WTC11 (cell line): ENCODE measurements around the gene AKAP10. TPM values are rescaled to one million over a fixed set of nuclear protein-coding genes. Genes with fewer than 3 reads are reported as not detected.

ENCODE experiments used
- ATAC-seq: fragments of 200-7000 bp; cut with Tn5 transposase; 2 replicates; pipeline ENCODE4 v1.10.0; 2021; ENCODE audit warnings: mild to moderate bottlenecking, moderate library complexity
- CTCF ChIA-PET: fragments of 300-600 bp; sonication (Branson Sonifier 250); formaldehyde crosslinking; loops from one replicate; lab custom pipeline; 2021; ENCODE audit warnings: antibody characterized with exemption; lab: Charles Lee
- POLR2A ChIA-PET: fragments of 350-600 bp; sonication (Branson Sonifier 250); formaldehyde crosslinking; loops from one replicate; lab custom pipeline; 2021; ENCODE audit warnings: antibody characterized with exemption; lab: Charles Lee
- DNase-seq: peaks from one replicate; pipeline ENCODE4 v3.0.0; 2021; ENCODE audit warnings: low spot score
- H3K27ac Mint-ChIP-seq: 2 replicates; pipeline ENCODE4 v1.8.0; 2021; ENCODE audit warnings: mixed read lengths
- H3K27me3 Mint-ChIP-seq: 2 replicates; pipeline ENCODE4 v1.8.0; 2021; ENCODE audit warnings: low read depth, mild to moderate bottlenecking, moderate library complexity, mixed read lengths
- H3K36me3 Mint-ChIP-seq: 2 replicates; pipeline ENCODE4 v1.8.0; 2021; ENCODE audit warnings: mixed read lengths
- H3K4me1 Mint-ChIP-seq: 2 replicates; pipeline ENCODE4 v1.8.0; 2022; ENCODE audit warnings: mixed read lengths
- H3K4me3 Mint-ChIP-seq: 2 replicates; pipeline ENCODE4 v1.8.0; 2021; ENCODE audit warnings: mild to moderate bottlenecking, moderate library complexity, mixed read lengths
- H3K9me3 Mint-ChIP-seq: 2 replicates; pipeline ENCODE4 v1.8.0; 2021; ENCODE audit warnings: mixed read lengths
- ATF1 ChIP-seq: sonication (generic); formaldehyde crosslinking; IDR thresholded peaks from 2 replicates; pipeline ENCODE4 v1.8.1; 2023; ENCODE audit warnings: mild to moderate bottlenecking, moderate library complexity, missing genetic modification reagents
- CREM ChIP-seq: sonication (generic); formaldehyde crosslinking; IDR thresholded peaks from 2 replicates; pipeline ENCODE4 v1.8.1; 2022; ENCODE audit warnings: mild to moderate bottlenecking, missing genetic modification reagents, moderate library complexity
- EMX1 ChIP-seq: fragments of 250-450 bp; sonication (Bioruptor Pico); IDR thresholded peaks from 2 replicates; pipeline ENCODE4 v1.8.0; 2021; ENCODE audit warnings: mild to moderate bottlenecking
- FOXK1 ChIP-seq: sonication (generic); formaldehyde crosslinking; IDR thresholded peaks from 2 replicates; pipeline ENCODE4 v1.8.0; 2022; ENCODE audit warnings: mild to moderate bottlenecking, moderate library complexity, missing genetic modification reagents
- FOXP1 ChIP-seq: sonication (generic); formaldehyde crosslinking; IDR thresholded peaks from 2 replicates; pipeline ENCODE4 v1.8.0; 2022; ENCODE audit warnings: missing genetic modification reagents, mild to moderate bottlenecking, moderate library complexity, borderline replicate concordance
- GABPB1 ChIP-seq: sonication (generic); formaldehyde crosslinking; IDR thresholded peaks from 2 replicates; pipeline ENCODE4 v1.8.1; 2023; ENCODE audit warnings: mild to moderate bottlenecking, missing genetic modification reagents
- GTF2I ChIP-seq: fragments of 250-450 bp; sonication (Bioruptor Pico); conservative IDR thresholded peaks from 2 replicates; pipeline ENCODE4 v1.4.0; 2021; ENCODE audit warnings: mild to moderate bottlenecking
- JUN ChIP-seq: sonication (generic); formaldehyde crosslinking; IDR thresholded peaks from 2 replicates; pipeline ENCODE4 v1.8.0; 2023; ENCODE audit warnings: mild to moderate bottlenecking, missing genetic modification reagents
- MAX ChIP-seq: sonication (generic); formaldehyde crosslinking; IDR thresholded peaks from 2 replicates; pipeline ENCODE4 v1.8.0; 2022; ENCODE audit warnings: mild to moderate bottlenecking, missing genetic modification reagents
- NFE2L1 ChIP-seq: sonication (generic); formaldehyde crosslinking; IDR thresholded peaks from 2 replicates; pipeline ENCODE4 v1.8.1; 2023; ENCODE audit warnings: missing genetic modification reagents
- OVOL2 ChIP-seq: fragments of 250-450 bp; sonication (Bioruptor Pico); IDR thresholded peaks from 2 replicates; pipeline ENCODE4 v1.9.0; 2021; ENCODE audit warnings: mild to moderate bottlenecking, borderline replicate concordance
- RORB ChIP-seq: fragments of 250-450 bp; sonication (Bioruptor Pico); IDR thresholded peaks from 2 replicates; pipeline ENCODE4 v1.9.0; 2021; ENCODE audit warnings: mild to moderate bottlenecking
- TEAD4 ChIP-seq: sonication (generic); formaldehyde crosslinking; IDR thresholded peaks from 2 replicates; pipeline ENCODE4 v1.8.0; 2022; ENCODE audit warnings: mild to moderate bottlenecking, missing genetic modification reagents
- USF2 ChIP-seq: sonication (generic); formaldehyde crosslinking; IDR thresholded peaks from 2 replicates; pipeline ENCODE4 v1.8.1; 2023; ENCODE audit warnings: mild to moderate bottlenecking, missing genetic modification reagents, moderate library complexity
- ZBTB21 ChIP-seq: sonication (generic); formaldehyde crosslinking; IDR thresholded peaks from 2 replicates; pipeline ENCODE4 v1.8.1; 2023; ENCODE audit warnings: mild to moderate bottlenecking, missing genetic modification reagents, borderline replicate concordance
- ZNF232 ChIP-seq: sonication (generic); formaldehyde crosslinking; IDR thresholded peaks from 2 replicates; pipeline ENCODE4 v1.8.0; 2022; ENCODE audit warnings: mild to moderate bottlenecking, missing genetic modification reagents
- total RNA-seq: library from RNA; stranded (reverse); gene quantifications from 3 replicates; pipeline ENCODE4 v1.2.3, GENCODE V29; 2021
- TF ChIP-seq, protein P1 (sequence below): sonication (generic); formaldehyde crosslinking; IDR thresholded peaks from 2 replicates; pipeline ENCODE4 v1.8.1; 2023; ENCODE audit warnings: mild to moderate bottlenecking, missing genetic modification reagents, borderline replicate concordance
- TF ChIP-seq, protein P2 (sequence below): sonication (generic); formaldehyde crosslinking; conservative IDR thresholded peaks from 2 replicates; pipeline ENCODE4 v1.8.1; 2022; ENCODE audit warnings: mild to moderate bottlenecking, missing genetic modification reagents
- TF ChIP-seq, protein P3 (sequence below): sonication (generic); formaldehyde crosslinking; IDR thresholded peaks from 2 replicates; pipeline ENCODE4 v1.8.1; 2023; ENCODE audit warnings: mild to moderate bottlenecking, missing genetic modification reagents

AKAP10 gene
- total RNA-seq, 1 experiment from 2014 or later = 29.9 TPM

- TF ChIP-seq, protein P1, sequence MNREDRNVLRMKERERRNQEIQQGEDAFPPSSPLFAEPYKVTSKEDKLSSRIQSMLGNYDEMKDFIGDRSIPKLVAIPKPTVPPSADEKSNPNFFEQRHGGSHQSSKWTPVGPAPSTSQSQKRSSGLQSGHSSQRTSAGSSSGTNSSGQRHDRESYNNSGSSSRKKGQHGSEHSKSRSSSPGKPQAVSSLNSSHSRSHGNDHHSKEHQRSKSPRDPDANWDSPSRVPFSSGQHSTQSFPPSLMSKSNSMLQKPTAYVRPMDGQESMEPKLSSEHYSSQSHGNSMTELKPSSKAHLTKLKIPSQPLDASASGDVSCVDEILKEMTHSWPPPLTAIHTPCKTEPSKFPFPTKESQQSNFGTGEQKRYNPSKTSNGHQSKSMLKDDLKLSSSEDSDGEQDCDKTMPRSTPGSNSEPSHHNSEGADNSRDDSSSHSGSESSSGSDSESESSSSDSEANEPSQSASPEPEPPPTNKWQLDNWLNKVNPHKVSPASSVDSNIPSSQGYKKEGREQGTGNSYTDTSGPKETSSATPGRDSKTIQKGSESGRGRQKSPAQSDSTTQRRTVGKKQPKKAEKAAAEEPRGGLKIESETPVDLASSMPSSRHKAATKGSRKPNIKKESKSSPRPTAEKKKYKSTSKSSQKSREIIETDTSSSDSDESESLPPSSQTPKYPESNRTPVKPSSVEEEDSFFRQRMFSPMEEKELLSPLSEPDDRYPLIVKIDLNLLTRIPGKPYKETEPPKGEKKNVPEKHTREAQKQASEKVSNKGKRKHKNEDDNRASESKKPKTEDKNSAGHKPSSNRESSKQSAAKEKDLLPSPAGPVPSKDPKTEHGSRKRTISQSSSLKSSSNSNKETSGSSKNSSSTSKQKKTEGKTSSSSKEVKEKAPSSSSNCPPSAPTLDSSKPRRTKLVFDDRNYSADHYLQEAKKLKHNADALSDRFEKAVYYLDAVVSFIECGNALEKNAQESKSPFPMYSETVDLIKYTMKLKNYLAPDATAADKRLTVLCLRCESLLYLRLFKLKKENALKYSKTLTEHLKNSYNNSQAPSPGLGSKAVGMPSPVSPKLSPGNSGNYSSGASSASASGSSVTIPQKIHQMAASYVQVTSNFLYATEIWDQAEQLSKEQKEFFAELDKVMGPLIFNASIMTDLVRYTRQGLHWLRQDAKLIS (CRISPR knock-in tag) = no peak
- TF ChIP-seq, all 79 proteins: peak for 0
Measured at GRCh38 chr17:19897903-19898302, 79.7 kb downstream of the AKAP10 start (continued).

DNA sequence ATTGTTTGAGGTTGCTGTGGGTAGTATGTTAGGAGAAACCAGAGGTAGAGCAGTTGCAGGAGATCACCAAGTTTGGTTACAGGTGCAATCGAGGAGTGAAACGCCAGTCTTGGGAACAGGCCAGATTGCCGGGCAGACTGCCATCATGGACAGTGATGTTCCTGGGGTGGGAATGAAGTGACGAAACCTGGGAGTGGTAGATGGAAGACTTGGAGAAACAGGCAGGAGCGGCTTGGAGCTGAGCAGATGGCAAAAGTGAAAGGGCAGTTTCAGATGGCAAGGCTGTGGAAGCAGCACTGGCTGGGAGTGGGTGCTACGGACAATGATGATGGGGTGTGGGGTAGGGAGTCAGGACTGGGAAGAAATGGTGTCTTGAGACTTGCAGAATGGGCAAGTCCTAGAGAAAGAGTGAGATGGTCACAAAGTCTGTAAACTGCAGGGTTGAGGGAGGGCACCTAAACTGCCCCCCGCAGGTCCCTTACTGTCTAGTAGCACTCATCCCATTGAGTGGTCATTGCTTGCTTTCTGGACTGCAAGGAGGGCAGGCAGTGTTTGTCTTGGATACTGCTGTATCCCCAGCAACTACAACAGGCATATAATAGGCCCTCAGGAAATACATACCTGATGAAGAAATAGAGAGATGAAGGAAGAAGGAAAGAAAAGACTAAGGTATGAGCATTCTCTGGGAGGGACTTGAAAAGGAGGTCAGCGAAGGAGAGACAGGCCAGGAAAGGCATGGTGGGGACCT is 80.4 kb downstream of the AKAP10 start:
- ChIA-PET CTCF (no interaction called here), POLR2A (no interaction called here)
- no peak for DNase-seq
- Mint-ChIP-seq H3K4me3 (no peak overlapping the region), H3K27me3 (no peaks in the 10 kb centered on the region), H3K36me3 (peaks cover 5% of the 10 kb centered on the region; the same call in 1 of the 2 replicates), H3K9me3 (no peaks in the 10 kb centered on the region), H3K4me1 (peaks cover 6% of the 10 kb centered on the region), H3K27ac (peak overlapping the region; percentile 8; the same call in 1 of the 2 replicates)
- ATAC-seq = no peak; the same call in 1 of the 2 replicates
- TF ChIP-seq ATF1 (CRISPR knock-in tag) (no peak), EMX1 (CRISPR knock-in tag) (no peak), GTF2I (CRISPR knock-in tag) (no peak), MAX (CRISPR knock-in tag) (no peak), TEAD4 (CRISPR knock-in tag) (no peak), RORB (CRISPR knock-in tag) (no peak), USF2 (CRISPR knock-in tag) (no peak), JUN (CRISPR knock-in tag) (no peak), ZNF232 (CRISPR knock-in tag) (no peak), FOXP1 (CRISPR knock-in tag) (no peak), ZBTB21 (CRISPR knock-in tag) (no peak), FOXK1 (CRISPR knock-in tag) (no peak), OVOL2 (no peak), CREM (CRISPR knock-in tag) (no peak), GABPB1 (CRISPR knock-in tag) (no peak), NFE2L1 (CRISPR knock-in tag) (no peak)
- TF ChIP-seq, protein P1 (CRISPR knock-in tag) = no peak
- TF ChIP-seq, protein P2, sequence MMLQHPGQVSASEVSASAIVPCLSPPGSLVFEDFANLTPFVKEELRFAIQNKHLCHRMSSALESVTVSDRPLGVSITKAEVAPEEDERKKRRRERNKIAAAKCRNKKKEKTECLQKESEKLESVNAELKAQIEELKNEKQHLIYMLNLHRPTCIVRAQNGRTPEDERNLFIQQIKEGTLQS = no peak
- TF ChIP-seq, protein P3, sequence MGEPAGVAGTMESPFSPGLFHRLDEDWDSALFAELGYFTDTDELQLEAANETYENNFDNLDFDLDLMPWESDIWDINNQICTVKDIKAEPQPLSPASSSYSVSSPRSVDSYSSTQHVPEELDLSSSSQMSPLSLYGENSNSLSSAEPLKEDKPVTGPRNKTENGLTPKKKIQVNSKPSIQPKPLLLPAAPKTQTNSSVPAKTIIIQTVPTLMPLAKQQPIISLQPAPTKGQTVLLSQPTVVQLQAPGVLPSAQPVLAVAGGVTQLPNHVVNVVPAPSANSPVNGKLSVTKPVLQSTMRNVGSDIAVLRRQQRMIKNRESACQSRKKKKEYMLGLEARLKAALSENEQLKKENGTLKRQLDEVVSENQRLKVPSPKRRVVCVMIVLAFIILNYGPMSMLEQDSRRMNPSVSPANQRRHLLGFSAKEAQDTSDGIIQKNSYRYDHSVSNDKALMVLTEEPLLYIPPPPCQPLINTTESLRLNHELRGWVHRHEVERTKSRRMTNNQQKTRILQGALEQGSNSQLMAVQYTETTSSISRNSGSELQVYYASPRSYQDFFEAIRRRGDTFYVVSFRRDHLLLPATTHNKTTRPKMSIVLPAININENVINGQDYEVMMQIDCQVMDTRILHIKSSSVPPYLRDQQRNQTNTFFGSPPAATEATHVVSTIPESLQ (CRISPR knock-in tag) = no peak
